Activated CD4-positive, alpha-beta memory T cell treated with anti-CD3 and anti-CD28 coated beads, Interleukin-2, amount 10 ng/mL, durations not matched to agents 7 days and 5 days (primary cell): ENCODE measurements around the gene POLK. TPM values are rescaled to one million over a fixed set of nuclear protein-coding genes. Genes with fewer than 3 reads are reported as not detected.

Source experiments
- CTCF ChIA-PET: fragments of 350-600 bp; sonication (Branson Sonifier 250); formaldehyde crosslinking; loops from one replicate; lab custom pipeline; 2021; ENCODE audit warnings: antibody characterized with exemption, inconsistent platforms; lab: Charles Lee
- POLR2A ChIA-PET: fragments of 350-600 bp; sonication (Branson Sonifier 250); formaldehyde crosslinking; loops from one replicate; lab custom pipeline; 2021; ENCODE audit warnings: antibody characterized with exemption; lab: Charles Lee
- DNase-seq: peaks from one replicate; pipeline ENCODE4 v3.0.0-alpha.2; 2020
- H3K27ac Mint-ChIP-seq: one replicate; pipeline ENCODE4 v1.8.0; 2021; ENCODE audit warnings: mild to moderate bottlenecking, mixed read lengths
- H3K27me3 Mint-ChIP-seq: one replicate; pipeline ENCODE4 v1.8.0; 2021; ENCODE audit warnings: mixed read lengths
- H3K36me3 Mint-ChIP-seq: one replicate; pipeline ENCODE4 v1.8.0; 2021; ENCODE audit warnings: low read depth, mixed read lengths
- H3K4me1 Mint-ChIP-seq: one replicate; pipeline ENCODE4 v1.8.0; 2021; ENCODE audit warnings: mixed read lengths
- H3K4me3 Mint-ChIP-seq: one replicate; pipeline ENCODE4 v1.8.0; 2021; ENCODE audit warnings: mild to moderate bottlenecking, mixed read lengths
- H3K9me3 Mint-ChIP-seq: one replicate; pipeline ENCODE4 v1.8.0; 2021; ENCODE audit warnings: mixed read lengths
- total RNA-seq, 2 experiments: library from RNA; stranded (reverse); gene quantifications; one replicate each; pipeline ENCODE4 v1.2.3, GENCODE V29; 2021

The POLK gene
- total RNA-seq, 2 experiments from 2014 or later = 28.3 to 28.7 TPM

DNA sequence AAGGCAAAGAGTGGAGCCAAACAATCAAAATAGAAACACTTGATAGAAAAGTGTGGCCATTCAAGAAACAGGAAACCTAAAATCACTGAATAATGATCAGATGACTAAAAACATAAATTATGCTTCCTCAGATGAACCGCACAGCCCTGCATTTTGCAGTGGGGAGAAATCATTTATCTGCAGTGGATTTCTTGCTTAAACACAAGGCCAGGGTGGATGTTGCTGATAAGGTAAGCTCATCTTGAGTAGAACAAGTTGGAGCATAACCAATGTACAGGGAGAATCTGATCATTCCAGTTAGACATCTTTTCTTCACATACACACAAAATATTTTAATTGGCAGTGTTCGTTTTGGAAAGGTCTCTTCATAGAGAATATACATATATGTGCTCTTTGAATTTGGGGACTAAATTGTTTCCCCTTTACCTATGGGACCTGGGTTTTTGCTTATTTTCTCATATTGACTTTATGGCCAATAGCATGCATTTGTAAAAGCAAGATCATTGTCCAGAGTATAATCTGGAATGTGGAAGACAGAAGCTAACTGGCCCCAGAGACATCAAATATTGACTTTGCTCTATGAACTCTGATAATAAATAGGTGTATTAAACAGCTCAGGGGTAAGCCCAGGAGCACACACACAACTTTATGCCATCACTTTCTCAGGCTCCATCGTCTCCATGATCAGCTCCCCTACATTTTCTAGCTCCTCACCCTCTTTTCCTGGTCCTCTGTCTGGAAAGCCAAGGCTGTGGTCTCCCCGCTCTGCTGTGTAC, 108.7 kb downstream of the POLK start:
- Mint-ChIP-seq H3K27ac (no peak overlapping the region), H3K9me3 (no peaks in the 10 kb centered on the region), H3K27me3 (no peaks in the 10 kb centered on the region), H3K36me3 (no peaks in the 10 kb centered on the region), H3K4me3 (no peak overlapping the region), H3K4me1 (peaks cover 6% of the 10 kb centered on the region)
- no peak for DNase-seq
- POLR2A ChIA-PET = no interaction called here
- CTCF ChIA-PET = no interaction called here

GRCh38 chr5:75622564-75622963, 110.9 kb downstream of the POLK start:
- no peak for DNase-seq
- Mint-ChIP-seq H3K4me1 (peaks cover 6% of the 10 kb centered on the region), H3K27ac (no peak overlapping the region), H3K27me3 (no peaks in the 10 kb centered on the region), H3K4me3 (no peak overlapping the region), H3K9me3 (no peaks in the 10 kb centered on the region), H3K36me3 (no peaks in the 10 kb centered on the region)
- ChIA-PET CTCF (no interaction called here), POLR2A (no interaction called here)

GRCh38 chr5:75623846-75624245, 112.2 kb downstream of the POLK start:
- POLR2A ChIA-PET = no interaction called here
- no peak overlapping the region for H3K4me3 Mint-ChIP-seq
- H3K36me3 Mint-ChIP-seq = no peaks in the 10 kb centered on the region
- H3K4me1 Mint-ChIP-seq = peaks cover 6% of the 10 kb centered on the region
- CTCF ChIA-PET = no interaction called here
- no peak for DNase-seq
- no peak overlapping the region for H3K27ac Mint-ChIP-seq
- H3K27me3 Mint-ChIP-seq = no peaks in the 10 kb centered on the region
- H3K9me3 Mint-ChIP-seq = no peaks in the 10 kb centered on the region

- Mint-ChIP-seq H3K36me3 (no peaks in the 10 kb centered on the region), H3K27me3 (no peaks in the 10 kb centered on the region), H3K9me3 (no peaks in the 10 kb centered on the region), H3K4me3 (no peak overlapping the region), H3K4me1 (no peaks in the 10 kb centered on the region), H3K27ac (no peak overlapping the region)
- ChIA-PET CTCF (no interaction called here), POLR2A (no interaction called here)
- no peak for DNase-seq
These were observed 115.3 kb downstream of the POLK start for GRCh38 chr5:75626959-75627358.

- Mint-ChIP-seq H3K4me1 (no peaks in the 10 kb centered on the region), H3K4me3 (no peak overlapping the region), H3K27ac (no peak overlapping the region), H3K27me3 (no peaks in the 10 kb centered on the region), H3K9me3 (no peaks in the 10 kb centered on the region), H3K36me3 (no peaks in the 10 kb centered on the region)
- ChIA-PET CTCF (no interaction called here), POLR2A (no interaction called here)
- no peak for DNase-seq
These were observed 116.1 kb downstream of the POLK start for GRCh38 chr5:75627801-75628200.

- CTCF ChIA-PET = no interaction called here
These were observed 119.2 kb downstream of the POLK start for GRCh38 chr5:75630875-75631274.

DNA sequence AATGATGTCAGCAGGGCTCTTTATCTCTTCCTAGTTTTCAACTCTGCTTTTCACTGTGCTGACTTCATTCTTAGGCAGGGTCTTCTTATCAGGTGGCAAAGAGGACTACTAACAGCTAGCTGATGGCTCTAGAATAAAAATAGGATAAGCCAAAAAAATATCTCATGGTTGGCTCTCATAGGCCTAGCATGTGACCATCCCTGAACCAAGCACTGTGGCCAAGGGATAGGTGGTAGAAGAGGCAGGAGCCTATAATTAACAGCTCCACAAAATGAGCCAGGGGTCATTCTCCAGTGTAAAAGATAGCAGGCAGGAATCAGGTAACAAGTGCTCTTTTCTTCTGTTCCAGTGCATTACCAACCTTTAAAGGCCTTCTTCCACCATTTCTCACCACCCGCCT, 120.6 kb downstream of the POLK start:
- Mint-ChIP-seq H3K4me3 (no peak overlapping the region), H3K9me3 (no peaks in the 10 kb centered on the region), H3K36me3 (no peaks in the 10 kb centered on the region), H3K27ac (no peak overlapping the region), H3K4me1 (no peaks in the 10 kb centered on the region), H3K27me3 (peaks cover 3% of the 10 kb centered on the region)
- ChIA-PET CTCF (no interaction called here), POLR2A (no interaction called here)
- DNase-seq = no peak

More at GRCh38 chr5:75630875-75631274, 119.2 kb downstream of the POLK start:
- DNase-seq = no peak
- Mint-ChIP-seq H3K4me3 (no peak overlapping the region), H3K36me3 (no peaks in the 10 kb centered on the region), H3K27me3 (no peaks in the 10 kb centered on the region), H3K9me3 (no peaks in the 10 kb centered on the region), H3K4me1 (no peaks in the 10 kb centered on the region), H3K27ac (no peak overlapping the region)
- POLR2A ChIA-PET = no interaction called here

DNA sequence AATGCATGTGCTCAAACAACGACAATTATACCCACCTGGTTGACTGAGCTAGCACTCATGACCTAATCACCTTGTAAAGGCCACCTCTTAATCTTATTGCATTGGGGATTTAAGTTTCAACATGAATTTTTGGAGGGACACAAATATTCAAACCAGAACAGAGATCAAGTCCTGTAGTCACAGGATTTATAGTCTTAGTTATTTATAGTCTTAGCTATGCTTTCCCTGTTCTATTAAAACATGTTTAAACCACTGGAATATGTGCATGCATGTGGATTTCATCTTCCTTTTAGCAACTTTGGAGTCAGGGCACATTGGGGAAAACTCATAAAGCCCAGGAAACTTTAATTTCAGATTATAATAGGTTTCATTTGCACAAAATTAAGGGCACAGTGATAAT, 126.3 kb downstream of the POLK start:
- CTCF ChIA-PET = no interaction called here
- Mint-ChIP-seq H3K36me3 (no peaks in the 10 kb centered on the region), H3K27ac (no peak overlapping the region), H3K27me3 (peaks cover 5% of the 10 kb centered on the region), H3K9me3 (no peaks in the 10 kb centered on the region), H3K4me1 (no peaks in the 10 kb centered on the region), H3K4me3 (no peak overlapping the region)
- POLR2A ChIA-PET = no interaction called here
- DNase-seq = no peak

DNA sequence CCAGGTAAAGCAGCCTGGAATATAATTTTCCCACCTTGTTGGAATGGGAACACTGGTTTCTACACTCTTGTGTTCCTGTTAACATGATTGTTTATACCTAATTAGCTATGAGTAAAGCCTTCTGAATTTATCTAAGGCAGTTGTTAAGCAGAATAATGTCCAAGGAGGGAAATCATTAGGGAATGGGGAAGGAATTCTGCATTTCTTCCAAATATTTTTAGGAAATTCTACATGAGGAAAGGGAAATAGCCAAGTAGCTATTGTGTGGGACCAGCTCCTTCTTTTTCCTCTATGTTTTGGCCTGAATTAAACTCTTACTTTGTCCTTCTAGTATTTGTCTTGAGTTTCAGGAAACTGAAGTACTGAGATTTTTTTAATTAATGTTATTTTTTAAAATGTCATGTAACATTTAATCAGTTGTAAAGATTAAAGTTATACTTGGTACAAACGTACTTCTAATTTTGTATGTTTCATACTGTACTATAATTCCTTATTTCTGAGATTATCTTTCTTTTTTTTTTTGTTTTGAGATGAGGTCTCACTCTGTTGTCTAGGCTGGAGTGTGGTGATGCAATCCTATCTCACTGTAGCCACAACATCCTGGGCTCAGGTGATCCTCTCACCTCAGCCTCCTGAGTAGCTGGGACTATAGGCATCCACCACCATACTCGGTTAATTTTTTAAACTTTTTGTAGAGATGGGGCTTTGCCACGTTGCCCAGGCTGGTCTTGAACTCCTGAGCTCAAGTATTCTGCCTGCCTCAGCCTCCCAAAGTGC, 128.0 kb downstream of the POLK start:
- Mint-ChIP-seq H3K4me1 (no peaks in the 10 kb centered on the region), H3K27me3 (peaks cover 5% of the 10 kb centered on the region), H3K4me3 (no peak overlapping the region), H3K9me3 (no peaks in the 10 kb centered on the region), H3K36me3 (no peaks in the 10 kb centered on the region), H3K27ac (no peak overlapping the region)
- no peak for DNase-seq
- POLR2A ChIA-PET = no interaction called here
- CTCF ChIA-PET = no interaction called here

GRCh38 chr5:75640395-75640794, 128.7 kb downstream of the POLK start:
- ChIA-PET POLR2A (no interaction called here), CTCF (no interaction called here)
- H3K4me1 Mint-ChIP-seq = no peaks in the 10 kb centered on the region
- H3K27me3 Mint-ChIP-seq = peaks cover 5% of the 10 kb centered on the region
- no peak overlapping the region for H3K27ac Mint-ChIP-seq
- DNase-seq = no peak
- no peak overlapping the region for H3K4me3 Mint-ChIP-seq
- H3K9me3 Mint-ChIP-seq = no peaks in the 10 kb centered on the region
- no peaks in the 10 kb centered on the region for H3K36me3 Mint-ChIP-seq

DNA sequence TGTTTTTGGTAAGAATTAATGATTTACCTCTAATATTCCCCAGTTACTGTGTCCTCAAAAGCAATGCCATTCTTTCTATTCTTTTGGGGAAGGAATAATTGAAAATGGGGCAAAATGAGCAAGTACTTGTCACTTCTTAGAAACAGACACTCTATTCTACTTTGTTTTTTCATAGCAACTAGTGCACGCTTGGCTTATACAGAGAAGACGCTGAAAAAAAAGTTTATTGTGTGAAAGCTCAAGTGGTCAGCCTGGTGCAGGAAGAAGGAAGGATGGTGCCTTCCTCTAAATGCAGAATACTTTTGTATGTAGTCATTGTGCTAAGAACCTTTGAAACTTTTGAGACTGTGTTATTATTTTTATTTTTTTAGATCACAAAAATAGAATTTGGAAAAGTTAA, 129.1 kb downstream of the POLK start:
- Mint-ChIP-seq H3K4me1 (no peaks in the 10 kb centered on the region), H3K4me3 (no peak overlapping the region), H3K36me3 (no peaks in the 10 kb centered on the region), H3K27me3 (peaks cover 5% of the 10 kb centered on the region), H3K27ac (no peak overlapping the region), H3K9me3 (no peaks in the 10 kb centered on the region)
- DNase-seq = no peak
- CTCF ChIA-PET = no interaction called here
- POLR2A ChIA-PET = no interaction called here

- POLR2A ChIA-PET = no interaction called here
- no peaks in the 10 kb centered on the region for H3K27me3 Mint-ChIP-seq
- H3K36me3 Mint-ChIP-seq = no peaks in the 10 kb centered on the region
- DNase-seq = no peak
- no peak overlapping the region for H3K27ac Mint-ChIP-seq
- peaks cover 6% of the 10 kb centered on the region for H3K9me3 Mint-ChIP-seq
- H3K4me3 Mint-ChIP-seq = no peak overlapping the region
- CTCF ChIA-PET = no interaction called here
- peaks cover 7% of the 10 kb centered on the region for H3K4me1 Mint-ChIP-seq
These were observed 137.0 kb downstream of the POLK start for GRCh38 chr5:75648712-75649111.
